B cell (primary cell): ENCODE measurements around the gene FKBP14. TPM values are rescaled to one million over a fixed set of nuclear protein-coding genes. Genes with fewer than 3 reads are reported as not detected.

ENCODE experiments used
- ATAC-seq: fragments of 200-7000 bp; cut with Tn5 transposase; one replicate; pipeline ENCODE4 v1.10.0; 2021; ENCODE audit warnings: low read depth, mild to moderate bottlenecking, moderate number of reproducible peaks, moderate library complexity
- CTCF ChIA-PET: fragments of 350-600 bp; sonication (Branson Sonifier 250); formaldehyde crosslinking; loops from one replicate; lab custom pipeline; 2021; ENCODE audit warnings: antibody characterized with exemption, inconsistent platforms; lab: Charles Lee
- POLR2A ChIA-PET: fragments of 350-600 bp; sonication (Branson Sonifier 250); formaldehyde crosslinking; loops from one replicate; lab custom pipeline; 2021; ENCODE audit warnings: antibody characterized with exemption; lab: Charles Lee
- DNase-seq: peaks from one replicate; pipeline ENCODE4 v3.0.0; 2013
- H2AFZ ChIP-seq: 2 replicates; pipeline ENCODE4 v1.6.1; 2012; ENCODE audit warnings: mild to moderate bottlenecking, low read depth, low read length; ENCODE audit not compliant: insufficient read depth, poor library complexity, severe bottlenecking
- H3K27ac ChIP-seq, 2 donors: 1 replicate in 1 of 2; 2 replicates in 1 of 2; pipeline ENCODE4 v1.5.1; 2012 to 2013; ENCODE audit warnings: low read length in 2 of 2, mild to moderate bottlenecking in 2 of 2, moderate library complexity in 1 of 2
- H3K27me3 ChIP-seq, 4 experiments: fragments of 200-600 bp in 1 of 4; sonication (generic) in 1 of 4; replicated peaks in 1 of 4; 1 replicate in 2 of 4; 2 replicates in 2 of 4; pipeline versions ENCODE4 v1.6.1 to v1.7.0; 2013 to 2016; ENCODE audit warnings: low read length in 3 of 4, mild to moderate bottlenecking in 2 of 4, mixed read lengths in 1 of 4, moderate library complexity in 1 of 4; ENCODE audit not compliant: insufficient read depth in 4 of 4, control insufficient read depth in 3 of 4; ENCODE audit errors: control extremely low read depth in 1 of 4
- H3K36me3 ChIP-seq, 2 experiments: replicated peaks in 1 of 2; 1 replicate in 1 of 2; 2 replicates in 1 of 2; pipeline versions ENCODE4 v1.6.1 to v1.7.1; 2013; ENCODE audit warnings: low read length in 1 of 2; ENCODE audit not compliant: insufficient read depth in 2 of 2, control insufficient read depth in 1 of 2; ENCODE audit errors: control extremely low read depth in 1 of 2, extremely low read depth in 1 of 2
- H3K4me1 ChIP-seq, 2 donors: fragments of 200-600 bp in 1 of 2; sonication (generic) in 1 of 2; 1 replicate in 1 of 2; 2 replicates in 1 of 2; pipeline versions ENCODE4 v1.5.1 to v1.6.1; 2013 to 2017; ENCODE audit warnings: low read length in 2 of 2; ENCODE audit not compliant: control insufficient read depth in 2 of 2, insufficient read depth in 2 of 2
- H3K4me2 ChIP-seq: replicated peaks from 2 replicates; pipeline ENCODE3; 2012; ENCODE audit warnings: mild to moderate bottlenecking, low read depth, low read length; ENCODE audit not compliant: poor library complexity, severe bottlenecking
- H3K4me3 ChIP-seq, 5 experiments: fragments of 200-600 bp in 1 of 5; sonication (generic) in 1 of 5; 1 replicate in 3 of 5; 2 replicates in 2 of 5; pipeline versions ENCODE4 v1.5.1 to v1.7.0; 2011 to 2016; ENCODE audit warnings: low read length in 4 of 5, mild to moderate bottlenecking in 4 of 5, low read depth in 2 of 5, control low read depth in 1 of 5, moderate library complexity in 1 of 5; ENCODE audit not compliant: insufficient read depth in 1 of 5; ENCODE audit errors: control extremely low read depth in 1 of 5, extremely low read depth in 1 of 5
- H3K79me2 ChIP-seq: fragments of 200-600 bp; sonication (generic); one replicate; pipeline ENCODE4 v1.6.0; 2016; ENCODE audit warnings: low read length; ENCODE audit not compliant: control insufficient read depth, insufficient read depth
- H3K9ac ChIP-seq: fragments of 200-600 bp; sonication (generic); 2 replicates; pipeline ENCODE4 v1.6.1; 2017; ENCODE audit warnings: mild to moderate bottlenecking, low read length, moderate library complexity
- H3K9me3 ChIP-seq, 3 donors: one replicate each; pipeline versions ENCODE4 v1.6.1 to v1.7.1; 2013; ENCODE audit warnings: low read length in 2 of 3; ENCODE audit not compliant: control insufficient read depth in 2 of 3, insufficient read depth in 1 of 3; ENCODE audit errors: control extremely low read depth in 1 of 3
- H4K20me1 ChIP-seq: 2 replicates; pipeline ENCODE4 v1.6.0; 2012; ENCODE audit warnings: mild to moderate bottlenecking, low read length; ENCODE audit not compliant: insufficient read depth, control insufficient read depth, poor library complexity, severe bottlenecking
- H3K27ac Mint-ChIP-seq: one replicate; pipeline ENCODE4 v1.8.0; 2021; ENCODE audit warnings: mixed read lengths
- H3K27me3 Mint-ChIP-seq: one replicate; pipeline ENCODE4 v1.8.0; 2021; ENCODE audit warnings: mixed read lengths
- H3K4me1 Mint-ChIP-seq: one replicate; pipeline ENCODE4 v1.8.0; 2021; ENCODE audit warnings: mixed read lengths
- H3K4me3 Mint-ChIP-seq: one replicate; pipeline ENCODE4 v1.8.0; 2021; ENCODE audit warnings: mixed read lengths
- H3K9me3 Mint-ChIP-seq: one replicate; pipeline ENCODE4 v1.8.0; 2022; ENCODE audit warnings: mixed read lengths; ENCODE audit not compliant: insufficient read depth
- CTCF ChIP-seq: fragments of 200-600 bp; IDR thresholded peaks from one replicate; pipeline ENCODE4 v1.8.0; 2022; ENCODE audit warnings: antibody characterized with exemption, mild to moderate bottlenecking
- EZH2 ChIP-seq: IDR thresholded peaks from 2 replicates; pipeline ENCODE4 v1.6.1; 2012; ENCODE audit warnings: borderline replicate concordance, low read depth, mild to moderate bottlenecking, moderate library complexity, low read length; ENCODE audit not compliant: insufficient read depth, poor library complexity, severe bottlenecking
- WGBS: methylation state at CpG from one replicate; pipeline ENCODE4 v1.1.5; 2013; ENCODE audit warnings: missing lambda C conversion rate; ENCODE audit not compliant: insufficient coverage; 5-methylcytosine and 5-hydroxymethylcytosine counted together
- intact Hi-C: fragments of 100-400 bp; cut with micrococcal nuclease; formaldehyde crosslinking; loops from one replicate; pipeline ENCODE4 v1.10.0; 2022
- polyA plus RNA-seq: library from polyadenylated mRNA; depleted of rRNA; stranded (reverse); fragments of >200 nt; gene quantifications from 2 replicates; pipeline ENCODE4 v1.2.3, GENCODE V29; 2012
- total RNA-seq, 2 donors: library from RNA; stranded (reverse); fragments of 120-200 nt in 1 of 2; gene quantifications; 1 replicate in 1 of 2; 2 replicates in 1 of 2; pipeline versions ENCODE4 v1.2.3 to v1.2.4, GENCODE V29; 2013 to 2022

Gene FKBP14
- total and polyA plus RNA-seq, 2 donors (not counting 1 experiment from before 2014, with no cell fraction given) = 2.8 to 4.2 TPM

- Histone ChIP-seq H2AFZ (no peak overlapping the region), H3K9me3 (no peaks in the 10 kb centered on the region), H3K4me3 (no peak overlapping the region), H3K36me3 (peaks cover 0 to 7% of the 10 kb centered on the region in 2 experiments), H3K27me3 (no peaks in the 10 kb centered on the region), H3K4me1 (no peaks in the 10 kb centered on the region), H4K20me1 (no peaks in the 10 kb centered on the region), H3K79me2 (no peaks in the 10 kb centered on the region), H3K9ac (no peak overlapping the region), H3K27ac (no peak overlapping the region), H3K4me2 (no peak overlapping the region)
- intact Hi-C loops = no loop called here
- Mint-ChIP-seq H3K27me3 (no peaks in the 10 kb centered on the region), H3K4me3 (no peak overlapping the region), H3K27ac (no peak overlapping the region), H3K9me3 (no peaks in the 10 kb centered on the region), H3K4me1 (no peaks in the 10 kb centered on the region)
- CTCF ChIA-PET = no interaction called here
- DNase-seq = no peak
- ATAC-seq = no peak
- TF ChIP-seq CTCF (no peak), EZH2 (no peak)
- POLR2A ChIA-PET = no interaction called here
Observed at GRCh38 chr7:30068117-30068516, 41.6 kb upstream of the FKBP14 start.

DNA sequence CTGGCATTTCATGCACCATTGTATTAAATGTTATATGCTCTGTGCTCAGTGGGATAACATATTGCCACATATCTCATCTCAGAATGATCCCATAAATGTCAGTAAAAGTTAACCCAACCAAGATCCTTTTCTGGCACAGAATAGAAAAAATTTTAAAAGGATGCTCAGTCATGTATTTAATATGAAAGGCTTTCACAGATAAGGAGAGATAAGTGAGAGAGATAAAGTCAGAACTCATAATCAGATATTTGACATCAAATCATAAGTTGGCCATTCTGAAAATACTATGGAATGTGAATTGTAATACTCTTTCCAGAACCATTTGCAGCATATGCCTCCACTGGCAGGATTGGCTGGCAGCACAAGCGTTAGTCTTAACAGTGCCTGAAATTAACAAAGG lies 40.2 kb upstream of the FKBP14 start:
- TF ChIP-seq EZH2 = no peak
- TF ChIP-seq CTCF = no peak
- DNase-seq = no peak
- H3K27ac Mint-ChIP-seq = no peak overlapping the region
- H3K9ac ChIP-seq = no peak overlapping the region
- no peak for ATAC-seq
- H2AFZ ChIP-seq = no peak overlapping the region
- CTCF ChIA-PET = interaction anchor here (7.9 kb wide), 1 partner anchor 188 kb away, joined by 128 read pairs; no protein-coding TSS in a partner anchor
- no peaks in the 10 kb centered on the region for H3K27me3 ChIP-seq
- POLR2A ChIA-PET = no interaction called here
- no peaks in the 10 kb centered on the region for H3K9me3 Mint-ChIP-seq
- peaks cover 0 to 7% of the 10 kb centered on the region in 2 experiments for H3K36me3 ChIP-seq
- peaks cover 10% of the 10 kb centered on the region for H3K4me1 Mint-ChIP-seq
- H4K20me1 ChIP-seq = no peaks in the 10 kb centered on the region
- 100% methylated on average over 1 of the region's 1 CpG for WGBS
- no peaks in the 10 kb centered on the region for H3K27me3 Mint-ChIP-seq
- H3K4me1 ChIP-seq = peaks cover 5 to 6% of the 10 kb centered on the region in 2 donors
- no peak overlapping the region for H3K4me3 Mint-ChIP-seq
- H3K4me3 ChIP-seq = no peak overlapping the region
- no peaks in the 10 kb centered on the region for H3K79me2 ChIP-seq
- no peaks in the 10 kb centered on the region for H3K9me3 ChIP-seq
- no peak overlapping the region for H3K4me2 ChIP-seq
- intact Hi-C loops = no loop called here
- H3K27ac ChIP-seq = no peak overlapping the region
